COLO668 (cell line): ENCODE results near the gene MYO5B.

ENCODE experiments used
- DNase-seq: peaks from one replicate; lab custom pipeline; 2025; ENCODE audit not compliant: unreplicated experiment; lab: John Stamatoyannopoulos, UW

Gene MYO5B

DNA sequence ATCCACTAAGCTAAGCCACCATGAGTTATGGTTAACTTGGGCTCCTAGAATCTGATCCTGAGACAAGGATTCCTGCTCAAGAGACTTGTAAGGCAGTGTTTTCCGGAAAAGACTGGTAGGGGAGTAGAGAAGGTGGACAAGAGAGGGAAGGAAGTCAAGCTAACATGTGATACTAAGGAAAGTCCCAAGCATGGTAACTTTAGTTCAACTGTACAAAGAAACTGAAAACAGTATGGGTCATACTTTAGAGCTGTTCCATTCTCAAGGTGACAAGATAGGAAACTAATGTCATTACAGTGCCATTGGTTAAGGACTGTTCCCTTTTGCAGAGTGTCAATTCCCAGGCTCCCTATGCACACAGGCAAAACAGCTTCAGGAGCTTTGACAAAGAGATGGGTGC lies 5.8 kb downstream of the MYO5B start:
- no peak for DNase-seq

DNA sequence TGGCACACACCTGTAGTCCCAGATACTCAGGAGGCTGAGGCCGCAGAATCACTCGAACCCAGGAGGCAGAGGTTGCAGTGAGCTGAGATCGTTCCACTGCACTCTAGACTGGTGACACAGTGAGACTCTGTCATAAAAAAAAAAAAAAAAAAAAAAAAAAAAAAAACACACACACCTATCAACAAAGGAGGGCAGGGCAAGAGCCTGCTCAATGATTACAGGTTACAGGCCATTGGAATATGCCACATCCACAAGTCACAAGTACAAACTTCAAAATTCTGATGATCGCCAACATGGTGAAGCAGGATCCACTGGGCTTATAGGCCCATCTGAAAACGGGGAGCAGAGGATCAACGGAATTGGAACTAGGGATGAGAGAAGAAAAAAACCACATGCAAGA lies 6.3 kb downstream of the MYO5B start:
- DNase-seq, result no peak

DNA sequence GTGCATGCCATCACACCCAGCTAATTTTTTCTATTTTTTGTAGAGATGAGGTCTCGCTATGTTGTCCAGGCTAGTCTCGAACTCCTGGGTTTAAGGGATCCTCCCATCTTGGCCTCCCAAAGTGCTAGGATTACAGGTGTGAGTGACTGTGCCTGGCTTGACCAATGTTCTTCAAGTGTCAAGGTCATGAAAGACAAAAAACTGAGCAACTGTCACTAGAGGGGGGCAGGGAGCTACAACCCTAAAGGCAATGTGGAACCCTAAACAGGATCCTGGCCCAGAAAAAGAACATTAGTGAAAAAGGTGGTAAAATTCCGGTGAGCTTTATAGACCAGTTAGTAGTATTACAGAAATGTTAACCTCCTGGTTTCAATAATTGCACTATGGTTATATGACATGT lies 7.3 kb downstream of the MYO5B start:
- no peak for DNase-seq

DNA sequence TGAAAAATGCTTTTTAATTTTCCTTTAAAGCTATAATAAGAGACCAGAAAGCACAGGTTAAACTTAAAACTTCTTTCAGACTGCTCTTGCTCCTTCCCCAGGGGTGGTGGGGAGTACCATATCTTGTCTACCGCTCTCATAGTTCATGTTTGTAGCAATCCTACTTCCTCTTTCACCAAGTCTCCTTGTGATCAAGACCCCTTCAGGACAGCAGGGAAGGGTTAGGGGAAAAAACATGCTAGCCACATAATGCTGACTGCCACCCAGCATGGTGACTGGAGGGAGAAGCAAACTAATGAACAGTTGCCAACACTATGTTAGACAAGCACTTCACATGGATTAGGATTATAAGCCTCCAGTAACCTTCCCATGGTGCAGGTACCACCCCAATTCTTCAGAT lies 8.6 kb downstream of the MYO5B start:
- DNase-seq, result no peak

DNA sequence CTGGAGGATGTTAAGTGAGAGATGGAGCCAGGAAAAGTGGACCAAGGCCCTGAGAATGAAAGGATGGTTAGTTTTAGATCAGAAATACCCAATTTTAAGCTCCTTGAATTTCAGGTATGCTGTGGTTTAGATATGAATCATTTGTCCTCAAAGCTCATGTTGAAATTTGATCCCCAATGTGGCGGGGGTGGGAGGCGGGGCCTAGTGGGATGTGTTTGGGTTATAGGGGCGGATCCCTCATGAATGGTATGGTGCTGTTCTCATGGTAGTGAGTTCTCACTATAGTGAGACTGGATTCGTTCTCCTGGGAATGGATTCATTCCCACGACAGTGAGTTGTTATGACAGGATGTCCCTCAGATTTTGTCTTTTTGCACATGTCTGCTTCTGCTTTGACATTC lies 11.4 kb downstream of the MYO5B start:
- DNase-seq, result peak; percentile 13

DNA sequence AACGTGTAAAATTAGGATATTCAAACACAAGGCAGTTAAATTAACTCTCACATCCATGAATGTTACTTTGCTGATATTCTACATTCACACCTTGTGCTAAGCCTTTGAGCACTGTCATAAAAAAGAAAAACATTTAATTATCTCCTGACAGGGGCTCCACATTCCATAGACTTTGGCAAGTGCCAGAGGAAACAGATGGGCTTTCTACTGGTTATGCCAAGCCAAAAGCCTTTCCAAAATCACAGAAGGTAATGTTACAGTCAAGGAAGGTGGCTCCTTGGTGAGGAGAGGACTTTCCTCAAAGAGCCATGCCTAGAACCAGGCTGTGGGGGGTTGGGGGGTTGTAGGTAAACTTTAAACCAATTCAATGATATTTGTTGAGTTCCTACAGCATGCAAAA lies 12.4 kb downstream of the MYO5B start:
- no peak for DNase-seq

DNA sequence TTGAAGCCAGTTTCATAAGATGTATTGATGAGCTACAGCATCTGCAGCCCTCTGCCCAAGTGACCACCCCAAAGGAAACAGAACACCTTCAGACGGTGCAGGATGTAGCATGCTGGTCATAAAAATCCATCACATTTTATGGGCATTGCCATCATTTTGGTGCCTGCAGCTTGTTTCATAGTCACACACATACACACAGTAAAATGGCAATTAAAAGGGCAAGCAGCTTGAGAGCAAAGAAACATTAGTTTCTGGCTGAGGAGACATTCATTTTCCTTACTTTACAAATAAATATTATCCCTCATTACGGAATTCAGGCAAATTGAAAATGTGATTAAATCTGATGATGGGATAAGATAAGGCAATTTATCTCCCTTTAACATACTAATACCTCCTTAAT lies 13.4 kb downstream of the MYO5B start:
- no peak for DNase-seq

DNA sequence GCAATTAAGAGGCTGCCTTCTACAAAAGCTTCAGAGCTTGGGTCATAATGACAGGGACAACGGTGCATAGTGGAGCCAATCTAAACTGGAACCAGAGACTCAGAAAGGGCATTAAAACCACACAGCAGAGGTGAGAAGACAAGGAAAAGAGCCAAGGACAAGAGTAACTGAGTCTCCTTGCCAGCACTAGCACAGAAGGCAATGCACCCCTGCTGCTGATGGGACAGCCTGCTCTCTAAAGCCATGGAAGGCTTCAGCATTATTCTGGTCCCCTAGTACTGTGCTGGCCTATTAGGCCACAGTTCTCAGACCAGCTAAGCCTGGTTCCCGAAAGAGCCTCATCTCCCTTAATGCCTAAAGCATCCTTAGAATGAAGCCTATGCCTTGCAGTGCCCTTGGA lies 15.5 kb downstream of the MYO5B start:
- DNase-seq, result no peak

DNA sequence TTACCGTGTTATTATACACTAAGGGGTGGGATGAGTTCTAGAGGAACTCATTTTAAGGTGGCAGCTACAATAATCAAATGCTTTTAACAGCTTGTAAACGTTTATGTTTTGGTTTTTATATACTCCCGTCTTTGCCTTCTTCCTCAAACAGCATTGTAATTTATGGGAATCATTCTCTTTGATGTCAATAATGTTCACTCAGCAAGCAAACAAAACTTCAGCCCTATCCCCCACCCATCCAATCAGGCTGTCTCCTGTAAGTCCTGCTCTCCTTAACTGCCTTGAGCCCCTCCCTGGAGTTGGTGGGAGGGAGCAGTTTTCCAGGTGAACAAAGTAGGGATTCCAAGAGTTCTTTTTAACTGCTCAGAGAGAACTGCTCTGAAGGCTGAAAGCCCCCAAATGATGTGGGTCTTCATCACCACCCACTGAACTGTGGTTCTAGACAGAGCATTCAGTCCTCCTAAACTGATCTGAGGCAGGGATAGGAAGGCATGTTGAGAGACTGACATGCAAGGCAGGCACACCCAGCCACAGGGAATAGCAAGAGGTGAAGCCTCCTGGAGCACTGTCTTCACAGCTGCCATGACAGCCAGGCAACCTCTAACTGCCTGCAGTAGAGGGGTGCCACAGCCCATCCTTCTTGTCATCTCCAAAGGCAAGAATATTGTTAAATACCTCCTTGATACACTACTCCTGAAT lies 17.5 kb downstream of the MYO5B start:
- no peak for DNase-seq

DNA sequence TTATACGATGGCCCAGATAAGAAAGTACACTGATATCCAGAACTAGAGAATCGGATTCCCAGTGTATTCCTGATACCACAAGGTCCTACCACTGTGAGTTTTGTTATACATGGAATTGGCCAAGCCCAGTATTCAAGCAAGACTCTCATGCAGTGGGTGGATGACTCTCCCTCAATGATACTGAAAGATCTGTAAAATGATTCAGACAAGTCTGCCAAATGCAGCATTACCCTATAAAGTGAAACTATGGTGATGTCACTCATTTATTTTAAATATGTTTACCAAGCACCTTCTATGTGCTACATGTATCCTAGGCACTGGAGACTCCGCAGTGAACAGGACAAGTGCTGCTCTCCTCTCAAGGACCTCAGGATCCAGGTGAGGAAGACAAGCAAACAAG lies 22.6 kb downstream of the MYO5B start:
- no peak for DNase-seq

DNA sequence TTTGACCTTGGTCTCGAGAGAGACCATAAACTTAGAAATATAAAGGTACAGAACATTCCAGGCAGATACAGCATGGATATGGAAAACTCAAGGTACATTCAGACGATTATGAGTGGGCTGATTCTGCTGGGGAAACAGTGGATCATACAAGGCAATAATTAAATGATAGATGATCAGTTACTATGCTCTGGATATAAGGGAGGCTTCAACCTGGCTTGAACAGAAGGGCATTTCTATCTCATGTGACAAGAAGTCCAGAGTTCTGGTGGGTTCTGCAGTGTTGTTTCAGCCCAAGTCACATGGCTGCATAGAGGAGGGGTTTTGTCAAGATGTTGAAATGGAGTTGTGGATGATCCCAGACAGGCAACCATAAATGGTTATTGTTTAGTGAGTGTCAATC lies 23.5 kb downstream of the MYO5B start:
- DNase-seq, result no peak

DNA sequence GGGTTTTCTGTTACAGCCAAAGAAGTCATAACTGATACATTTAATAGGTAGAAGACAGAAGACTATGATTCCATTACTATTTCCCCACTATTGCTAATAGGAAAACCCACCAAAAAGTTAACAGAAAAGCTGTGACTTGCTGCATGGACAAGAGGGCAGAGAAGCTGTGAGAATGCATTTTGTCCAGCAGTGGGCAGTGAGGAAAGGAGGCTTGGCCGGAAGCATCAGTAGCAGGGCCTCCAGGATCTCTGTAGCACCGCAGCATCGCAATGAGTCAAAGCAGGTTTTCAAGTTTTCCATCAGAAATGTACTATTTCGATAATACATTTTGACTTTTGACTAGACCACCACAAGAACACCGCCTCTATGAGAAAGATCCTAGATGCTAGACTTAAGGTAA lies 24.9 kb downstream of the MYO5B start:
- DNase-seq, result no peak

DNA sequence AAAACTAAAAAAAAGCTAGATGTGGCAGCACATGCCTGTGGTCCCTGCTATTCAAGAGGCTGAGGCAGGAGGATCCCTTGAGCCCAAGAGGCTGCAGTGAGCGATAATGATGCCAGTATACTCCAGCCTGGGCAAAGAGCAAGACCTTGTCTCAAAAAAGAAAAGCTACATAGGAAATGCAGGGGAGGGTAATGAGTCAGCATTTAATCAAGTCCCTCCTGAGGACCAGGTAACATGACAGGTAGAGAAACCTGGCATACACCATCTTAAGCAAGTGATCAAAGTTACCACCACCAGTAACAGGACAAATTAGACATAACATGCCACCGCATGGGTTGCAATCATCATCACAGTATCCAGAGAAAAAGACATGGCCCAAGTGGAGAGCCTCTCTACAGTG lies 25.8 kb downstream of the MYO5B start:
- DNase-seq, result no peak

DNA sequence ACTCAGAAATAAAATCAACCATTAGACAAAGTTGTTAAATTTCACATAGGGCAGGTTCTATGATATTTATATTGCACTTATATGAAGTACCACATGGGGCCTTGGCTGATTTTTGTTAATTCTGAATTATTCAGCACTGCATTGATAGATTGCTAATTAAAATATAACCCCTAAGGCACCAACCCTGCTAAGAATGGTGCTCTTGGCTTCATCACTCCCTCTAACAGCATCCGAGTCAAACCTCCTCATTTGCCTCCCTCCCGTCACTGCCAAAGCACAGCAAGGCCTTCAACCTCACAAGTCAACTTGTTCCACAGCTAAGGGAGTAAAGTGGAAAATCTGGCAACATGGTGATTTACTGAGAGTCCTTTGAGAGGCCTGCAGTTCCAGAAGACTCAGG lies 27.0 kb downstream of the MYO5B start:
- no peak for DNase-seq

DNA sequence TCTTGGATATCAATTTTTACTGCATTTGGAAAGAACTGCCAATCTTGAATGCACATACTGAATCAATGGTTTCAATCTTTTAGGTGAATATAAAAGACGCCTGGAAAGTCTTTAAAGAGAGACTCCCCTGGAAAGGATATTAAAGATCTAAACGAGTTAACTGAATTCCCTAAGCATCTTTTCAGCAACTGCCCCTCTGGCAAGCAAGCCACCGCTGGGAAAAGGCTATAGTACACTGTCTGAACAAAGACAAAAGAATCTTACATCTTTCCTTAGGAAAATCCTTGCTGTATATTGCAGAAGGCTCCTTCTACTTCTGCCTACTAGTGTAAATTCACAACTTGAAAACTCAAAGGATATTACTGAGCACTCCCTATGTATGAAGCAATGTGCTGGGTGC lies 28.0 kb downstream of the MYO5B start:
- no peak for DNase-seq

DNA sequence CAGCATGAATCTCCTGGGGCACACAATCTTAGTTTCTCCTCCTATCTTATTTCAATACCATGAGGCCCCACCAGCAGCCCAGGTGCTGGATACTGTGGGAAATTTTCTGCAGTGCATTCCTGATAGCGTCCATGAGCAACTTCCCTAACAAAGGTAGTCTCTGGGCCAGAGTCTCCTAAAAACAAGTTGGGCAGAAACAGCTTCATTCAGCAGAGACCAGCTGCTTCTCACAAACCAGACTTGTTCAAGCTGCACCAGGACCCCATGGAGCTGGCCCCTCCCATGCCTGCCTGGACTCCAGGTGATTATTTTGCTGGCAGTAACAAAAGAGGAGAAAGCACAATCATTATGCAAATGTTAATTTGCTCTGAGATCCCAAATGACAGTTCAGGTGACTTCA lies 31.4 kb downstream of the MYO5B start:
- DNase-seq, result peak; percentile 48

DNA sequence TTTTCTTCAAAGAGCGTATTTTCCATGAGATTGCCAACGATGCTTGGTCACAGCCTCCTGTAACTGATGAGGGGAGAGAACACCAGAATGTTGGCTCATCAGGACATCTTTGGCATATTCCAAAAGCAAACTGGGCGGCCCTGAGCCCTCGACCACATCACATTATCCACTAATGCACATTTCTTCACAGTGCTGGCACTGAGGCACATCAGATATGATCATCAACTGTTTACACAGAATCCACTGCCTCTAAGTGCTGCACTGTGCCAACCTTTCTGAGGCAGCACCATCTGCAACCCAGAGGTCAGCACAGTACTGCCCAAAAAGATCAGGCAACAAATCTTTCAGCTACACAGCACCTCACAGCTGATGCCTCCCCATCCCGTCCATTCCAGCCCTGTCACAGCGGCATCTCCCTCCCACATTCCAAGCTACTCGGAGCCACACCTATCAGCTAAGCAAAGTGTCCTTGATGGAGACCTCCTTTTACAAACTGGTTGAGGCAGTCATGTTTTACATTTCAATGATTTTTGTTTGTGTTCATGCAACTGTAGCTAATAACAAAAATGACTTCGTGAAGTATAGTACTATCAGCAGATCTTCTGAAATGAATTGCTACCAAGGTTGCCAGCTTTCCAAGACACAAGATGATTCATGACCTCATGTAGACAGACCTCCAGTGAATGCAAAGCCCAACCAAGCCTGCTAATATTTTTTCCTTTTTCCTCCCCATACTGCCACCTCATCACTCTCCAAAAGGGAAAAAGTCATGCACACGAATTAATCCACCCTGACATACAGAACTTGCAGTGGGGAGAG lies 32.3 kb downstream of the MYO5B start:
- DNase-seq, result no peak

DNA sequence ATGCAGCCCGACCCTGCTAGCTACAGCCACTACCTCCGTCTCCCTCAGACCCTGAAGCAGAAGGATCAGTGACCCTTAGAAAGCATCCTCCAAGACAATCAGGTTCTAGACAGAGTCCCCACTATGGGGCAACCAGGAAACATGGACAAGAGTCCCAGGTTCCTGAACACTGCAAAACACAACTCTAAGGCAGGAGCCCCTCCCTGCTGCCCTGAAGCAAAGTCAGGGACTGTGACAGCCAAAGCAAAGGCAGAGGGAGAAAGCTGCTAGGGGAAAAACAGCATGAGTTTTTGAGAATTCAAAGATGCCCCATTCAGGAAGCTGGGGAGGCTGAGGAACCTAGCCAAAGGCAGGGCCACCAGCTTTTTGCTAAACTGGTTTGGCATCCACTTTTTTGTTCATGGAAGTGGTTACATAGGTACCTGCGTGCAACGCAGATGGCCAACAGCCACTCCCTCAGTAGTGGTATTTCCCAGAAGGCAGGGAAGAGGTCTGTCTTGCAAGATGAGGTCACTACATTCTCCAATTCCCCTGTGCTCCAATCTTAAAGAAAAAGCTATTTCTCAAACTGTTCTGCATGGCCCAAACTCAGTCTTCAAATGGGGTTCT lies 33.2 kb downstream of the MYO5B start:
- no peak for DNase-seq

DNA sequence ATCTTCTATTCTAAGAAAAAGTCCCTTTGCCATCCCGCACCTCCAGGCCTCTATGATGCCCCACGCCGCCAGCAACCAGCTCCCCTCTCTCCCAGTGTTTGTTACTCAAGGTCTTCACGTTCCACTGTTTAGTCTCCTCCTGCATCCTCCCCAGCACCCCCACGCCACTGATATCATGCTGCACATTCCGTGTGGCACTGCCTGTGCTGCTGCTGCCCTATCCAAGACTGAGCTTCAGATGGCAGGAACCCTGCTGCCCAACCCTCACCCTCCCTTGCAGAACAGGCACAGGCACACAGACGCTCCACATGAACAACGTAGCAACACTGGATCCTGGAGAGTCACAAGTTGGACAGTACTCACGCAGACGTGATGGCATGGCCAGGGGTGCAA lies 35.3 kb downstream of the MYO5B start:
- DNase-seq, result no peak

DNA sequence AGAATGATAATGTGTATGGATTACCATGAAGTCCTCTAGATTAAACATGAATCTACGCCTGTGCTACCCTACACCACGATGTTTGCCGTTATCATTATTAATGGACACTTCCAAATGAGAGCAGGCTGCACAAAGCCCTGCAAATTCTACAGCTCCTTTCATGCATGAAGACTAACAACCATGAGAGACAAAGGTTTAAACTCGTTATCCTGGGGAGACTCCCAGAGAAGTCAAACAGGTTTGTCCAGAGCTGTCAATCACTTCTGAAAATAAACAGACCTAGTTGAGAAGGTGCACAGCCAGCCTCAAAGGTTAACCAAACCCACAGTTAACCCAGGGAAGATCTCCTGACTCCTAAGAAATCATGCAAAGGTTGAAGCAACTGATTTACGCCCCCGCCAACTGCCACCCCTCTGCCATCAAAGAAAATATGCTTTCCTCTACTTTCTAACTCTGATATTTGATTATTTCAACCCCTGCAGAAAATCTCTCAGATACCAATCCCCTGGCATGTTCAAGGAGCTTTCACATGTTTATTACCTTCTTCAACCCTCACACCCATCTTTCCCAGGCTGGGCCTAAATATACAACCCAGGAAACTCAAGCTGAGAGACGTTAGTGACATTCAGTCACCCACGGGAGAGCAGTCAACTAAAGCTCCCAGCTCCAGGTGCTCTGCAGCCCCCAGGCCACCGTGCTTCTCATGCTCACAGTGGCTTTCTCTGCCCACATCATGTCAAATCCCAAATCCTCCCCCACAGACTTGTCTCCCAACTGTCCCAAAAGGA lies 35.9 kb downstream of the MYO5B start:
- peak; percentile 84 for DNase-seq

DNA sequence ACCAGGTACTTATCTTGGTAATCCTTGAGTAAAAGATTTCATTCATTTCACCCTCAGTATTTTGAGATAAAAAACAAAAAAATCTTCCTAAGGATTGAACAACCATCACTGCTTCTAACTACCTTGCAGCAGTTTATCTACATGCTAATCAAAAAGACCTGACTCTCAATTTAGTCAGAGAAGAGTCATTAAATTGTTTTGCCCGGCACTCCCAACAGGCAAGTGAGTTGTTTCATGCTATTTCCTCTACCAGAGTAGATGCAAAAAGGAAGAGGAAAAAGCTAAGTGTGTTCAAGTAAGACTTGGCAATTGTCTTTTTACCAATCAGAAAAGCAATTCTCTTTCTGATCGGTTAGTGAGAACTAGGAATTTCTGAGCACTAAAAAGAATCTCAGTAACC lies 39.5 kb downstream of the MYO5B start:
- no peak for DNase-seq

DNA sequence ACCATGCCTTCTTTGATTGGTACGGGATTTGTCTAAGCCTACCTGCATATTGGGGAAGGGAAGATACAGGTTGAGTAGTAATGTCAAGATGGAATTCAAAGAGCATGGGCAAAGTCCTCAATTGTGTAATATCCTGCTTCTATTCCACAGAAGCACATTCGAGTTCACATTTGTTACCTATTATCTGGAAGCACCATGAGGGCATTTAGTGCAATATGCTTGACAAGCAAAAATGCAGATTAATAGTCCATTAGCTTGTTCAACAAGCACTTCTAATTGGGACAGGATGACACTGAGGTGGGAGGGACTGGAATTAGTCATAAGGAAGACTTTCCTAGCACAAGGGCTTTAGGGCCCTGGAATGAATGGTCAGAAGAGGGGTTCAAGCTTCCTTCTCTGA lies 40.5 kb downstream of the MYO5B start:
- DNase-seq, result no peak
